Activated naive CD4-positive, alpha-beta T cell (primary cell): Measurements from ENCODE around the gene UGDH.
"Not testable (repeated sequence)": the region's sequence is repeated elsewhere in the genome, so short reads cannot be mapped to it uniquely, and the experiment has no call there.

Experiments used
- DNase-seq, 4 experiments: peaks; one replicate each; lab custom pipeline; 2025; lab: John Stamatoyannopoulos, UW

UGDH gene

GRCh38 chr4:39529534-39529933 is 2.3 kb upstream of the UGDH start:
- DNase-seq: no peak

DNA sequence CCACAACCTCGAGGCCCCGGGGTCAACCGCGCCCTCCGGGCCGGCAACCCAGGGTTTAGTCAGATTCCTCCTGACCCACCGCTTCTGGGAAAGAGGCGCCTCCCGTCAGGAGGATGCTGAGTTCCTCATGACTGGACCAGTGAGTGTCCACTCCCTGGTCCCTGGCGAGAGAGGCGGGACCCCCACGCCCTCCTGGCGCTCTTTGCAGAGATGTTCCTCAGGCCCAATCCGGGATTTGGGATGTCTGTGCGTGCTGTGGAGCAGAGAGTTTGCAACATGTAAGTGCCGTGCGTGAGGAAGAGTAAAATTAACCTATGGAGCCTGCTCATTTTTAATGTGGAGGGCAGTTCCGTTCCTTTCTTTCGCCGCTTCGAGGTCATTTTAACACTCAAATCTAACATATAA is 824 bp upstream of the UGDH start:
- peak in 1 of 4 experiments; percentile 15 for DNase-seq

- DNase-seq: no peak
Observed at GRCh38 chr4:39526765-39527295, 409 bp downstream of the UGDH start.

- DNase-seq: no peak
Observed at GRCh38 chr4:39525822-39526690, 1.2 kb downstream of the UGDH start.

DNA sequence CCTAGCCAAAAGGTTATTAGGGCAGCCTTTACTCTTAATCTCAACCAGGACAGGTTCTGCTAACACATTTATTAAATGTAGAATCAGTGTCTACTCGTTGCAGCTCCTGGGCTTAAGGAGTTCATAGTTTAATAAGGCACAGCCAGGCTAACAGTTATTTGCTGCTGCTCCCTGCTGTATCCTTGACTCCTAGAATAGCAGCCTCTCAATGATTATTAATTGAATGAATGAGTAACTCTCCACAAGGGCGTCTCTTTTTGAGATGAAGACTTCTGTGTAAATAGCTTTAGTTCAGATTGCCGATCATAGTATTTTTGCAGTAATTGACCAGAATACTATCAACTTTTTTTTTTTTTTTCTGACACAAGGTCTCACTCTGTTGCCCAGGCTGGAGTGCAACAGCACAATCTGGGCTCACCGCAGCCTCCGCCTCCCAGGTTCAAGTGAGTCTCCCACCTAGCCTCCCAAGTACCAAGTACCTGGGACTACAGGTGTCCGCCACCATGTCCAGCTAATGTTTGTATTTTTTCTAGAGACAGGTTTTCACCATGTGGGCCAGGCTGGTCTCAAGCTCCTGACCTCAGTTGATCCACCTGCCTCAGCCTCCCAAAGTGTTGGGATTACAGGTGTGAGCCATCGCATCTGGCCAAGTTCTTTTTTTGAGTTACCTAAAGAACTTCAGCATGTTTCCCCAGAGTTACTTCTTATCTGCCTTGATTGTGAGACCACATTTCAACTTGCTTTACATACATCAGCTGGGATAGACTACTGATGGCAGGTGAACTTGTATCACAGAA is 2.9 kb downstream of the UGDH start:
- DNase-seq: no peak

DNA sequence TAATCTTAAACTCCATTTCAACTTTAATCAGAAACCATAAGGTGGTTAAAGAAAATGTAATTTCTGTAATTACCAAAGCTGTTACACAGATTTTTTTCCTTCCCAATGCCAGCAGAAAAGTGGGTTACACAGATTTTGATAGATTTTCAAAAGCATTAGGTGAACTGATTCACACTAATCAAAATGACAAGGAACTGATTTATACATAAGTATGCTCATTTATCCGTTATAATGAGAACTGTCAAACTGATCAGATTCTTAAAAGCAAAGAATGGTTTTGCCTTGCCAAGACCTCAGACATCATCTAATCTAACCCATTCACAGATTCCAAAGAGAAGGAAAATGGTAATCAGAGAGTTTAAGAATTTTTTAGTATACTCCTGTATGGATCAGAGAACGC is 5.2 kb downstream of the UGDH start:
- DNase-seq: no peak

DNA sequence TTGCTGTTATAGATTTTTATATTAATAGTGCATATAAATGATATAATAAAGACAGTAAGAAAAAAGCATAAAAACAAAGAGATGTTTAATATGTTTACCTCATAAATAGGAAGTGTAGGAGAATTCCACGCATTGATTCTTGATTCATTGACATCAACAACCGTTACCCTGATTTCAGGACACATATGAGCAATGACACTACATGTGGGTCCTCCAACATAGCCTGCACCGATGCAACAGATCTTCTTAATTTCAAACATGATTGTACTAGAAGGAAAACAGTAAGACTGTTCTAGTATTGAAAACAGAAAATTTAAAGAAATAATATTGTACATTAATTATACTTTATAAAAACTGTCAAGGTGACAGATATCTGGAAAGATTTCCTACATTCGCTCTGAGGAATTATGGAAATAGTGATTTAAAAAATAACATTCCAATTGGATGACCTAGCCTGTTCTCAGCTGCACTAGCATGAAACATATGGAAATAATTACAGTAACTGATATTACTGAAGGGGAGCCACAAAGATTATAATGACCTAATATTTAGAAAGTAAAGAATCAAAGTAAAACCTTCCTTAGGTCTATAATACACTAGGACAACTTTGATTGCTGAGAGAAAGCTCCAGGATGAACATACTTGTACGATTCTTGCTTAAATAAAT is 5.9 kb downstream of the UGDH start:
- no peak for DNase-seq

DNA sequence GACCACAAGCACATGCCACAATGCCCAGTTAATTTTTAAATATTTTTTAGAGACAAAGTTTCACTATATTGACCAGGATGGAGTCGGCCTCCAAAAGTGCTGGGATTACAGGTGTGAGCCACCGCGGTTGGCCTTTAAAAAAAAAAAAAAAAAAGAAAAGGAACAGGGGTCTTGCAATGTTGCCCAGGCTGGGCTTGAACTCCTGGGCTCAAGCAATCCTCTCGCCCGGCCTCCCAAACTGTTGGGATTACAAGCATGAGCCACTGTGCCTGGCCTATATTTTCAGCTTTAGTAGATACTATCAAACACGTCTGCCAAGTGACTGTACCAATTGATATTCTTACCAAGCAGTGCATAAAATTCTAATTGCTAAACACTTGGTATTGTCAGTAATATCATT is 8.8 kb downstream of the UGDH start:
- DNase-seq: no peak

GRCh38 chr4:39516407-39516966 is 10.8 kb downstream of the UGDH start:
- DNase-seq: no peak

GRCh38 chr4:39515669-39516401 is 11.4 kb downstream of the UGDH start:
- DNase-seq: not testable (repeated sequence)

DNA sequence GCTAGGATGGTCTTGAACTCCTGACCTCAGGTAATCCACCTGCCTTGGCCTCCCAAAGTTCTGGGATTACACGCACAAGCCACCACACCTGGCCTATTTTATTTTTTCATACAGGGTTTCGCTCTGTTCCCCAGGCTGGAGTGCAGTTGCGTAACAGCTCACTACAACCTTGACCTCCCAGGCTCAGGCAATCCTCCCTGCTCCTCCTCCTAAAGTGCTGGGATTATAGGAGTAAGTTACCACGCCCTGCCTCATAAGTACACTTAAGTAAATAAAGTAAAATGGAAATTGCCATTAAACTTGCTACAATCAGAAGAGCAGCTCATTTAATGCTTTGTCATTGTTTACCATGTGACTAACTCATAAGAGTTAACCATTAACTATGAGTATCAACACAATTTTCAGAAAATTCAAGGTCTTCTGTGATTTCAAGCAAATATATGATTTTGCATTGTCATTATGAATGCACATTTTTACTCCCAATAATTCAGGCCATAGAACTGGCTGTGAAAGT is 12.3 kb downstream of the UGDH start:
- no peak for DNase-seq

- DNase-seq: not testable (repeated sequence)
Observed at GRCh38 chr4:39514266-39514665, 13.0 kb downstream of the UGDH start.

GRCh38 chr4:39510348-39510929 is 16.8 kb downstream of the UGDH start:
- DNase-seq: no peak

GRCh38 chr4:39505581-39505980 is 21.7 kb downstream of the UGDH start:
- DNase-seq: no peak

- DNase-seq: no peak
Observed at GRCh38 chr4:39504538-39504937, 22.7 kb downstream of the UGDH start.

GRCh38 chr4:39502664-39503035 is 24.6 kb downstream of the UGDH start:
- DNase-seq: not testable (repeated sequence)

GRCh38 chr4:39502019-39502663 is 25.1 kb downstream of the UGDH start:
- DNase-seq: no peak

- DNase-seq: no peak
Observed at GRCh38 chr4:39498727-39499020, 28.6 kb downstream of the UGDH start.

DNA sequence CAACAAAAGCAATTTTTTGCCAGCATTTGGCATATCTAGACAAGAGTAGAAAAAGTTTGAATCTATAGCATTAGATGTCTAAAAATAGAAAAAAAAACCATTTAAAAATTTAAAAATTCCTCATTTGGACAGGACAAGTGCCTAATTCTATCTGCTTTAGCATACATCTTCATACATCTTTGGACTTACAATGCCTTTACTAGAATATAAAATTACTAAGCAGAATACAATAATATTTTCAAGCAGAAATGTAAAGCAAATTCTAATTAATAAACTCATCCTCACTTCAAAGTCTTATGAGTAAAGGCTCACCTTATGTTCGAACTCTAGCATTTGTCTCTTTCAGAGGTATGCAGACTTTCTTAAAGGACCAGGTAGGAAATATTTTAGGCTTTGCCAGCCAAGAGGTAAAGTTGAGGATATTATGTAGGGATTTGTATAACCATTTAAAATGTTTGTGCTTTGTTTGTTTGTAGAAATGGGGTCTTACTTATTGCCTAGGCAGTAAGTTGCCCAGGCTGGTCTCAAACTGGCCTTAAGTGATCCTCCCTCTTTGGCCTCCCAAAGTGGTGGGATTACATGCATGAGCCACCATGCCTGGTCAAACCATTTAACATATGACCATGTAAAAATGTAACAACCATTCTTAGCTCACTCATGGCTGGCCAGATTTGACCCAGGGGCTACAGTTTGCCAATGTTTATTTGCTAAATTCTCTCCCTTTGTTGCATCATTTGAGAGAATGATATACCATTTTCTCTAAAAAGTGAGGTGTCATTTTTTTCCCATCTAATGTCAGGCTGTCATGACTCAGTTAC is 29.1 kb downstream of the UGDH start:
- DNase-seq: no peak
